Measurements from ENCODE around the gene CLDND1. TPM values are rescaled to one million over a fixed set of nuclear protein-coding genes. Genes with fewer than 3 reads are reported as not detected.

The CLDND1 gene
- total RNA-seq, 2 donors from 2014 or later: 97.7 to 106 TPM

DNA sequence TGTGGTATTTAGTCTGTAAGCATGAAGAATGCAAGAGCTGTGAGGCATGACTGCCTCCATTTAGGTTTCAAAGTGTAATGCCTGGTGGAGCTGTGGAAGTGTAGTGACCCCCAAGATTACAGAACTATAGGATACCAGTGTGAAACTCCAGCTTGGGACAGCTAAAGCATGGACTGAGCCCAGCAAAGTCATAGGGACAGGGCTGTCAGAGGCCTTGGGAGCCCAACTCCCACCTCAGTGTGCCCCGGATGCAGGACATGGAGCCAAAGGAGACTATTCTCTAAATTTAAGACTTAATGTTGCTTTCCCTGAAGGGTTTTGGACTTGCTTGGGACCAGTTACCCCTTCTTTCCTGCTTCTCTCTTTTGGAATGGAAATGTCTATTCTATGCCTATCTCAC, 19.9 kb upstream of the CLDND1 start:
- Mint-ChIP-seq H3K9me3 (no peaks in the 10 kb centered on the region), H3K4me1 (peaks cover 9% of the 10 kb centered on the region), H3K4me3 (no peak overlapping the region), H3K27ac (no peak overlapping the region), H3K36me3 (ENCODE audit: low read depth) (no peaks in the 10 kb centered on the region), H3K27me3 (ENCODE audit: insufficient read depth) (no peaks in the 10 kb centered on the region)
- Histone ChIP-seq H3K4me1 (ENCODE audit: control insufficient read depth, insufficient read depth, low read length) (no peaks in the 10 kb centered on the region), H3K9ac (ENCODE audit: extremely low read depth, low read length, poor library complexity, severe bottlenecking) (no peak overlapping the region), H3K9me3 (ENCODE audit: control insufficient read depth, low read length) (no peaks in the 10 kb centered on the region), H3K36me3 (ENCODE audit: control insufficient read depth, insufficient read depth, low read length) (no peaks in the 10 kb centered on the region), H3K27ac (ENCODE audit: low read depth, low read length) (no peak overlapping the region), H3K4me3 (ENCODE audit: low read length) (no peak overlapping the region), H3K27me3 (ENCODE audit: control insufficient read depth, insufficient read depth, low read length, poor library complexity, severe bottlenecking) (no peaks in the 10 kb centered on the region)
- TF ChIP-seq, protein P1, sequence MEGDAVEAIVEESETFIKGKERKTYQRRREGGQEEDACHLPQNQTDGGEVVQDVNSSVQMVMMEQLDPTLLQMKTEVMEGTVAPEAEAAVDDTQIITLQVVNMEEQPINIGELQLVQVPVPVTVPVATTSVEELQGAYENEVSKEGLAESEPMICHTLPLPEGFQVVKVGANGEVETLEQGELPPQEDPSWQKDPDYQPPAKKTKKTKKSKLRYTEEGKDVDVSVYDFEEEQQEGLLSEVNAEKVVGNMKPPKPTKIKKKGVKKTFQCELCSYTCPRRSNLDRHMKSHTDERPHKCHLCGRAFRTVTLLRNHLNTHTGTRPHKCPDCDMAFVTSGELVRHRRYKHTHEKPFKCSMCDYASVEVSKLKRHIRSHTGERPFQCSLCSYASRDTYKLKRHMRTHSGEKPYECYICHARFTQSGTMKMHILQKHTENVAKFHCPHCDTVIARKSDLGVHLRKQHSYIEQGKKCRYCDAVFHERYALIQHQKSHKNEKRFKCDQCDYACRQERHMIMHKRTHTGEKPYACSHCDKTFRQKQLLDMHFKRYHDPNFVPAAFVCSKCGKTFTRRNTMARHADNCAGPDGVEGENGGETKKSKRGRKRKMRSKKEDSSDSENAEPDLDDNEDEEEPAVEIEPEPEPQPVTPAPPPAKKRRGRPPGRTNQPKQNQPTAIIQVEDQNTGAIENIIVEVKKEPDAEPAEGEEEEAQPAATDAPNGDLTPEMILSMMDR (conservative IDR thresholded peaks at IDR 0.05): no peak
- no peak for DNase-seq
- WGBS, 2 experiments (ENCODE audit: insufficient coverage in 1 of 2, insufficient read length in 1 of 2): 97 to 100% methylated on average over 1 of the region's 1 CpG

DNA sequence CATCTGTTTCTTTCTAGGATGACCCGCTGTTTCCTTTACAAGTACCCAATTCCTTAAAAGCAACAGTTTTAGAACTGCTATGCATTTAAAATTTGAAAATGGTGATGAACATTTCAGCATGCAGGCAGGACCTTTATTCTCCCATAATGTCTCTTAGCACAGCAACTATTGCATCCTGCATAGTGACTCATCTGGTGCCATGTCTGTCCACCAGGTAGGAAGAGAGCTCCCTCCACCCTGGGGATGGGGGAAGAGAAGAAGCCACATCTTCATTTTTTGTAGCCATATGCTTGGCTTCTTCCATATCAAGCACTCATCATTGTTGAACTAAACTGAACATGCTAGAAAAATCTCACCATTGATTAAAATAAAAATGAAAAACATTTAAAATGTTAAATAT, 19.0 kb upstream of the CLDND1 start:
- no peak for DNase-seq
- Histone ChIP-seq H3K9ac (ENCODE audit: extremely low read depth, low read length, poor library complexity, severe bottlenecking) (no peak overlapping the region), H3K27me3 (ENCODE audit: control insufficient read depth, insufficient read depth, low read length, poor library complexity, severe bottlenecking) (no peaks in the 10 kb centered on the region), H3K9me3 (ENCODE audit: control insufficient read depth, low read length) (no peaks in the 10 kb centered on the region), H3K4me1 (ENCODE audit: control insufficient read depth, insufficient read depth, low read length) (no peaks in the 10 kb centered on the region), H3K27ac (ENCODE audit: low read depth, low read length) (no peak overlapping the region), H3K36me3 (ENCODE audit: control insufficient read depth, insufficient read depth, low read length) (no peaks in the 10 kb centered on the region), H3K4me3 (ENCODE audit: low read length) (no peak overlapping the region)
- TF ChIP-seq, protein P1 (conservative IDR thresholded peaks at IDR 0.05): no peak
- WGBS, 2 experiments (ENCODE audit: insufficient coverage in 1 of 2, insufficient read length in 1 of 2): 95% methylated on average over 1 of the region's 1 CpG; no CpG with 5 or more reads in 1 of the 2 experiments
- H3K36me3 Mint-ChIP-seq (ENCODE audit: low read depth): no peaks in the 10 kb centered on the region
- H3K4me3 Mint-ChIP-seq: no peak overlapping the region
- H3K9me3 Mint-ChIP-seq: no peaks in the 10 kb centered on the region
- peaks cover 9% of the 10 kb centered on the region for H3K4me1 Mint-ChIP-seq
- H3K27ac Mint-ChIP-seq: no peak overlapping the region
- H3K27me3 Mint-ChIP-seq (ENCODE audit: insufficient read depth): no peaks in the 10 kb centered on the region

DNA sequence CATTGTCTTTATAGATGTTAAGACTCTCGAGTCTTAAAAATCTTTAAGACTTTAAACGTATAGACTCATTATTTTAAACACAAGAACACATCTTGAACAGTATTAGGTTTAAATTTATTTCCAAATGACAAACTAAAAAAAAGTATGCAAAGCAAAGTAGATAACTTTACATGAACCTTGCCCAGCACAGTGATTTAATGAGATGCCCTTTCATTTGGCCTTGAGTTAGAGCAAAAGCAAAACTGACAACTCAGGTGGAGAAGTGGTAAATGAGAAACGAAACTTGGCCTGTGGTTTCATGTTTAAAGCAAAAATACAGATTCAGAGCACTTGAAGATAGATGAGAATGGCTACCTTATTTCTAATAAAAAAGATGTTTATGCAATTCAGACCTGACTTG, 17.6 kb upstream of the CLDND1 start:
- WGBS, 2 experiments (ENCODE audit: insufficient coverage in 1 of 2, insufficient read length in 1 of 2): 85 to 97% methylated on average over 2 to 3 of the region's 3 CpGs
- Histone ChIP-seq H3K4me1 (ENCODE audit: control insufficient read depth, insufficient read depth, low read length) (no peaks in the 10 kb centered on the region), H3K9ac (ENCODE audit: extremely low read depth, low read length, poor library complexity, severe bottlenecking) (no peak overlapping the region), H3K36me3 (ENCODE audit: control insufficient read depth, insufficient read depth, low read length) (no peaks in the 10 kb centered on the region), H3K4me3 (ENCODE audit: low read length) (no peak overlapping the region), H3K9me3 (ENCODE audit: control insufficient read depth, low read length) (no peaks in the 10 kb centered on the region), H3K27me3 (ENCODE audit: control insufficient read depth, insufficient read depth, low read length, poor library complexity, severe bottlenecking) (no peaks in the 10 kb centered on the region), H3K27ac (ENCODE audit: low read depth, low read length) (no peak overlapping the region)
- Mint-ChIP-seq H3K4me1 (peaks cover 9% of the 10 kb centered on the region), H3K36me3 (ENCODE audit: low read depth) (no peaks in the 10 kb centered on the region), H3K4me3 (no peak overlapping the region), H3K27me3 (ENCODE audit: insufficient read depth) (no peaks in the 10 kb centered on the region), H3K9me3 (no peaks in the 10 kb centered on the region), H3K27ac (no peak overlapping the region)
- TF ChIP-seq, protein P1 (conservative IDR thresholded peaks at IDR 0.05): no peak
- no peak for DNase-seq
